Measurements from ENCODE around the gene DUSP22.
A peak's percentile ranks its signal among the peaks of the same experiment; 100 is the strongest.
"Not testable (repeated sequence)": the region's sequence is repeated elsewhere in the genome, so short reads cannot be mapped to it uniquely, and the experiment has no call there.

The DUSP22 gene

GRCh38 chr6:291697-292505, at the start of gene DUSP22:
Gene DUSP22, plus strand, starts transcription at chr6:292487. Its CDS starts 53 bp downstream, at chr6:292540.
- peak; percentile 70 for DNase-seq

- DNase-seq, result no peak
These were observed 45.9 kb upstream of the DUSP22 start for GRCh38 chr6:246352-246751.

GRCh38 chr6:247351-247750, 44.9 kb upstream of the DUSP22 start:
- no peak for DNase-seq

- not testable (repeated sequence) for DNase-seq
These were observed 44.2 kb upstream of the DUSP22 start for GRCh38 chr6:248046-248445.

- DNase-seq, result no peak
These were observed 41.6 kb upstream of the DUSP22 start for GRCh38 chr6:250676-251075.

- no peak for DNase-seq
These were observed 40.4 kb upstream of the DUSP22 start for GRCh38 chr6:251920-252319.

GRCh38 chr6:252775-253535, 39.3 kb upstream of the DUSP22 start:
- no peak for DNase-seq

- DNase-seq, result no peak
These were observed 38.3 kb upstream of the DUSP22 start for GRCh38 chr6:254016-254415.

GRCh38 chr6:255041-255750, 37.1 kb upstream of the DUSP22 start:
- DNase-seq, result no peak

- no peak for DNase-seq
These were observed 36.6 kb upstream of the DUSP22 start for GRCh38 chr6:255751-256083.

GRCh38 chr6:256169-256568, 36.1 kb upstream of the DUSP22 start:
- DNase-seq, result no peak

- no peak for DNase-seq
These were observed 35.1 kb upstream of the DUSP22 start for GRCh38 chr6:257031-257725.

GRCh38 chr6:257774-258173, 34.5 kb upstream of the DUSP22 start:
- DNase-seq, result no peak

- DNase-seq, result no peak
These were observed 33.0 kb upstream of the DUSP22 start for GRCh38 chr6:259316-259715.

GRCh38 chr6:259901-260508, 32.3 kb upstream of the DUSP22 start:
- no peak for DNase-seq

- DNase-seq, result no peak
These were observed 27.7 kb upstream of the DUSP22 start for GRCh38 chr6:264626-265025.

- no peak for DNase-seq
These were observed 23.8 kb upstream of the DUSP22 start for GRCh38 chr6:268394-268935.

GRCh38 chr6:273551-274058, 18.7 kb upstream of the DUSP22 start:
- DNase-seq, result no peak

GRCh38 chr6:277746-278145, 14.5 kb upstream of the DUSP22 start:
- DNase-seq, result no peak

GRCh38 chr6:278494-278893, 13.8 kb upstream of the DUSP22 start:
- DNase-seq, result no peak

GRCh38 chr6:279341-280029, 12.8 kb upstream of the DUSP22 start:
- DNase-seq, result no peak
